A549 (cell line): ENCODE data around the gene PDE8A.

Experiments used
- CBX8 ChIP-seq: fragments of 200-600 bp; sonication (generic); IDR thresholded peaks from 2 replicates; pipeline ENCODE4 v1.6.1; 2016
- CHD2 ChIP-seq: fragments of 150-350 bp; IDR thresholded peaks from 2 replicates; pipeline ENCODE4 v1.6.1; 2014; ENCODE audit warnings: low read length; ENCODE audit not compliant: partially characterized antibody
- ESRRA ChIP-seq: fragments of 150-350 bp; IDR thresholded peaks from 2 replicates; pipeline ENCODE4 v1.6.1; 2014; ENCODE audit warnings: mild to moderate bottlenecking, low read length, borderline replicate concordance
- POLR2A ChIP-seq: IDR thresholded peaks from 2 replicates; pipeline ENCODE4 v1.6.1; 2012; ENCODE audit warnings: mild to moderate bottlenecking, low read length
- RFX5 ChIP-seq: fragments of 450-650 bp; IDR thresholded peaks from 2 replicates; pipeline ENCODE4 v1.7.1; 2014; ENCODE audit warnings: antibody characterized with exemption, mild to moderate bottlenecking, moderate library complexity

GRCh38 chr15:85011160-85011571, 29.5 kb downstream of the PDE8A start:
- TF ChIP-seq ESRRA (no peak), CHD2 (no peak), RFX5 (no peak), CBX8 (no peak), POLR2A (no peak)
